Chondrocyte (in vitro differentiated cells): Measurements from ENCODE around the gene PREX1. TPM values are rescaled to one million over a fixed set of nuclear protein-coding genes. Genes with fewer than 3 reads are reported as not detected.

ENCODE experiments used
- DNase-seq: peaks from one replicate; pipeline ENCODE4 v3.0.0; 2021; ENCODE audit warnings: mixed read lengths, low spot score
- H3K27ac Mint-ChIP-seq: one replicate; pipeline ENCODE4 v1.8.0; 2021; ENCODE audit warnings: mild to moderate bottlenecking, moderate library complexity, mixed read lengths; ENCODE audit not compliant: unreplicated experiment
- H3K27me3 Mint-ChIP-seq: 2 replicates; pipeline ENCODE4 v1.8.0; 2021; ENCODE audit warnings: low read depth, mixed read lengths
- H3K36me3 Mint-ChIP-seq: 2 replicates; pipeline ENCODE4 v1.8.0; 2021; ENCODE audit warnings: low read depth, mixed read lengths
- H3K4me1 Mint-ChIP-seq: 2 replicates; pipeline ENCODE4 v1.8.0; 2021; ENCODE audit warnings: low read depth, mild to moderate bottlenecking, mixed read lengths
- H3K4me3 Mint-ChIP-seq: one replicate; pipeline ENCODE4 v1.8.0; 2021; ENCODE audit warnings: mild to moderate bottlenecking, moderate library complexity, mixed read lengths; ENCODE audit not compliant: unreplicated experiment
- H3K9me3 Mint-ChIP-seq: 2 replicates; pipeline ENCODE4 v1.8.0; 2021; ENCODE audit warnings: low read depth, mixed read lengths
- CTCF ChIP-seq: fragments of 200-600 bp; sonication (generic); IDR thresholded peaks from 2 replicates; pipeline ENCODE4 v1.5.0; 2021; ENCODE audit warnings: antibody characterized with exemption, mild to moderate bottlenecking, moderate library complexity
- total RNA-seq: library from RNA; stranded (reverse); gene quantifications from 3 replicates; pipeline ENCODE4 v1.2.1, GENCODE V29; 2021

Gene PREX1
- total RNA-seq, 1 donor from 2014 or later = 3.0 TPM

- no peak for TF ChIP-seq CTCF
Observed at GRCh38 chr20:48673507-48673906, 154.3 kb downstream of the PREX1 start.

GRCh38 chr20:48672324-48672723 is 155.5 kb downstream of the PREX1 start:
- TF ChIP-seq CTCF = no peak
- no peak for DNase-seq
- no peak overlapping the region for H3K27ac Mint-ChIP-seq
- peaks cover 13% of the 10 kb centered on the region for H3K4me1 Mint-ChIP-seq
- peaks cover 19% of the 10 kb centered on the region for H3K27me3 Mint-ChIP-seq
- no peak overlapping the region for H3K4me3 Mint-ChIP-seq
- no peaks in the 10 kb centered on the region for H3K9me3 Mint-ChIP-seq
- peaks cover 2% of the 10 kb centered on the region for H3K36me3 Mint-ChIP-seq

More at GRCh38 chr20:48673507-48673906, 154.3 kb downstream of the PREX1 start:
- no peak overlapping the region for H3K27ac Mint-ChIP-seq
- no peaks in the 10 kb centered on the region for H3K9me3 Mint-ChIP-seq
- peaks cover 19% of the 10 kb centered on the region for H3K27me3 Mint-ChIP-seq
- peaks cover 2% of the 10 kb centered on the region for H3K36me3 Mint-ChIP-seq
- H3K4me1 Mint-ChIP-seq = peaks cover 6% of the 10 kb centered on the region
- no peak for DNase-seq
- no peak overlapping the region for H3K4me3 Mint-ChIP-seq

GRCh38 chr20:48671141-48671540 is 156.7 kb downstream of the PREX1 start:
- no peak for TF ChIP-seq CTCF
- Mint-ChIP-seq H3K4me3 (no peak overlapping the region), H3K27me3 (peaks cover 19% of the 10 kb centered on the region), H3K36me3 (peaks cover 2% of the 10 kb centered on the region), H3K9me3 (peaks cover 4% of the 10 kb centered on the region), H3K4me1 (peaks cover 13% of the 10 kb centered on the region), H3K27ac (no peak overlapping the region)
- no peak for DNase-seq

- Mint-ChIP-seq H3K27me3 (peaks cover 19% of the 10 kb centered on the region), H3K4me1 (peaks cover 13% of the 10 kb centered on the region), H3K4me3 (no peak overlapping the region), H3K36me3 (peaks cover 2% of the 10 kb centered on the region), H3K9me3 (peaks cover 4% of the 10 kb centered on the region), H3K27ac (no peak overlapping the region)
- no peak for TF ChIP-seq CTCF
- DNase-seq = no peak
Observed at GRCh38 chr20:48669946-48670605, 157.7 kb downstream of the PREX1 start.

GRCh38 chr20:48668451-48668946 is 159.3 kb downstream of the PREX1 start:
- H3K4me1 Mint-ChIP-seq = peaks cover 13% of the 10 kb centered on the region
- H3K27ac Mint-ChIP-seq = no peak overlapping the region
- H3K36me3 Mint-ChIP-seq = peaks cover 2% of the 10 kb centered on the region
- no peak for TF ChIP-seq CTCF
- H3K27me3 Mint-ChIP-seq = peaks cover 19% of the 10 kb centered on the region
- no peak overlapping the region for H3K4me3 Mint-ChIP-seq
- peaks cover 4% of the 10 kb centered on the region for H3K9me3 Mint-ChIP-seq
- DNase-seq = no peak
